Nephron progenitor cell (in vitro differentiated cells): ENCODE data around the gene TNNT3.

Experiments used
- DNase-seq: peaks from one replicate; pipeline ENCODE4 v3.0.0; 2021
- H3K27ac Mint-ChIP-seq: 2 replicates; pipeline ENCODE4 v1.8.0; 2021; ENCODE audit warnings: mild to moderate bottlenecking, moderate library complexity, mixed read lengths
- H3K27me3 Mint-ChIP-seq: 2 replicates; pipeline ENCODE4 v1.8.0; 2021; ENCODE audit warnings: mild to moderate bottlenecking, low read depth, mixed read lengths; ENCODE audit not compliant: poor library complexity
- H3K36me3 Mint-ChIP-seq: 2 replicates; pipeline ENCODE4 v1.8.0; 2021; ENCODE audit warnings: low read depth, mixed read lengths
- H3K4me1 Mint-ChIP-seq: 2 replicates; pipeline ENCODE4 v1.8.0; 2021; ENCODE audit warnings: mixed read lengths
- H3K4me3 Mint-ChIP-seq: 2 replicates; pipeline ENCODE4 v1.8.0; 2021; ENCODE audit warnings: mild to moderate bottlenecking, moderate library complexity, mixed read lengths
- H3K9me3 Mint-ChIP-seq: 2 replicates; pipeline ENCODE4 v1.8.0; 2021; ENCODE audit warnings: mild to moderate bottlenecking, moderate library complexity, mixed read lengths
- CTCF ChIP-seq: fragments of 200-600 bp; sonication (generic); IDR thresholded peaks from 2 replicates; pipeline ENCODE4 v1.5.0; 2021; ENCODE audit warnings: antibody characterized with exemption

TNNT3 gene

GRCh38 chr11:1927848-1928469 lies 8.5 kb downstream of the TNNT3 start:
- peak overlapping the region; percentile 39 for H3K27ac Mint-ChIP-seq
- H3K27me3 Mint-ChIP-seq: peaks cover 2% of the 10 kb centered on the region

GRCh38 chr11:1928470-1928890 lies 9.0 kb downstream of the TNNT3 start:
- H3K4me1 Mint-ChIP-seq: peaks cover 51% of the 10 kb centered on the region
- H3K27ac Mint-ChIP-seq: no peak overlapping the region
- DNase-seq: no peak
- no peaks in the 10 kb centered on the region for H3K36me3 Mint-ChIP-seq
- no peak overlapping the region for H3K4me3 Mint-ChIP-seq
- no peak for TF ChIP-seq CTCF
- H3K9me3 Mint-ChIP-seq: no peaks in the 10 kb centered on the region
- H3K27me3 Mint-ChIP-seq: peaks cover 6% of the 10 kb centered on the region

More at GRCh38 chr11:1927848-1928469, 8.5 kb downstream of the TNNT3 start:
- Mint-ChIP-seq H3K9me3 (no peaks in the 10 kb centered on the region), H3K4me3 (no peak overlapping the region), H3K4me1 (peaks cover 50% of the 10 kb centered on the region), H3K36me3 (no peaks in the 10 kb centered on the region)
- no peak for TF ChIP-seq CTCF
- DNase-seq: no peak

GRCh38 chr11:1928891-1929541 lies 9.5 kb downstream of the TNNT3 start:
- Mint-ChIP-seq H3K27me3 (peaks cover 3% of the 10 kb centered on the region), H3K27ac (no peak overlapping the region), H3K4me1 (peaks cover 49% of the 10 kb centered on the region), H3K36me3 (no peaks in the 10 kb centered on the region), H3K4me3 (no peak overlapping the region), H3K9me3 (no peaks in the 10 kb centered on the region)
- no peak for DNase-seq
- TF ChIP-seq CTCF: no peak

GRCh38 chr11:1929621-1930461 lies 10.3 kb downstream of the TNNT3 start:
- peaks cover 48% of the 10 kb centered on the region for H3K4me1 Mint-ChIP-seq
- H3K4me3 Mint-ChIP-seq: no peak overlapping the region
- no peak overlapping the region for H3K27ac Mint-ChIP-seq
- H3K36me3 Mint-ChIP-seq: no peaks in the 10 kb centered on the region
- H3K9me3 Mint-ChIP-seq: no peaks in the 10 kb centered on the region
- peaks cover 3% of the 10 kb centered on the region for H3K27me3 Mint-ChIP-seq
- TF ChIP-seq CTCF: no peak
- no peak for DNase-seq

GRCh38 chr11:1930462-1930830 lies 10.9 kb downstream of the TNNT3 start:
- Mint-ChIP-seq H3K4me3 (no peak overlapping the region), H3K4me1 (peaks cover 48% of the 10 kb centered on the region), H3K27ac (peak overlapping the region; percentile 29), H3K9me3 (no peaks in the 10 kb centered on the region), H3K27me3 (peaks cover 3% of the 10 kb centered on the region), H3K36me3 (no peaks in the 10 kb centered on the region)
- no peak for DNase-seq
- TF ChIP-seq CTCF: no peak
